Renal cortical epithelial cell (primary cell): ENCODE measurements around the gene PAPOLA. TPM values are rescaled to one million over a fixed set of nuclear protein-coding genes. Genes with fewer than 3 reads are reported as not detected.

Source experiments
- DNase-seq: peaks from one replicate; pipeline ENCODE4 v3.0.0-alpha.2; 2011; ENCODE audit warnings: low read depth
- total RNA-seq: library from RNA; depleted of rRNA; stranded (reverse); fragments of >200 nt; gene quantifications from 2 replicates; pipeline ENCODE4 v1.2.3, GENCODE V29; 2014

Gene PAPOLA
- total RNA-seq, 1 donor from 2014 or later, result 184 TPM

- no peak for DNase-seq
Observed at GRCh38 chr14:96565811-96566210, 63.6 kb downstream of the PAPOLA start.

- DNase-seq, result peak; percentile 43
Observed at GRCh38 chr14:96567289-96567899, 65.2 kb downstream of the PAPOLA start.

GRCh38 chr14:96568621-96569020, 66.4 kb downstream of the PAPOLA start:
- no peak for DNase-seq

- DNase-seq, result no peak
Observed at GRCh38 chr14:96571311-96571710, 69.1 kb downstream of the PAPOLA start.

- no peak for DNase-seq
Observed at GRCh38 chr14:96573473-96574100, 71.4 kb downstream of the PAPOLA start.

- peak; percentile 18 for DNase-seq
Observed at GRCh38 chr14:96574171-96574632, 72.0 kb downstream of the PAPOLA start.

GRCh38 chr14:96574633-96575632, 72.8 kb downstream of the PAPOLA start:
- no peak for DNase-seq

- no peak for DNase-seq
Observed at GRCh38 chr14:96576359-96576758, 74.2 kb downstream of the PAPOLA start.

- no peak for DNase-seq
Observed at GRCh38 chr14:96576937-96577336, 74.8 kb downstream of the PAPOLA start.

- DNase-seq, result no peak
Observed at GRCh38 chr14:96578619-96579018, 76.4 kb downstream of the PAPOLA start.

GRCh38 chr14:96579358-96579757, 77.2 kb downstream of the PAPOLA start:
- DNase-seq, result no peak

- no peak for DNase-seq
Observed at GRCh38 chr14:96579855-96580254, 77.7 kb downstream of the PAPOLA start.

GRCh38 chr14:96580566-96580965, 78.4 kb downstream of the PAPOLA start:
- no peak for DNase-seq

- DNase-seq, result no peak
Observed at GRCh38 chr14:96581026-96581425, 78.8 kb downstream of the PAPOLA start.

- DNase-seq, result no peak
Observed at GRCh38 chr14:96581902-96582301, 79.7 kb downstream of the PAPOLA start.

- DNase-seq, result no peak
Observed at GRCh38 chr14:96582411-96582961, 80.3 kb downstream of the PAPOLA start.

- DNase-seq, result no peak
Observed at GRCh38 chr14:96582995-96583394, 80.8 kb downstream of the PAPOLA start.

GRCh38 chr14:96583569-96584041, 81.4 kb downstream of the PAPOLA start:
- DNase-seq, result no peak

- peak; percentile 18 for DNase-seq
Observed at GRCh38 chr14:96584199-96584906, 82.2 kb downstream of the PAPOLA start.

GRCh38 chr14:96584907-96585671, 82.9 kb downstream of the PAPOLA start:
- DNase-seq, result peak; percentile 7

GRCh38 chr14:96585672-96586013, 83.5 kb downstream of the PAPOLA start:
- no peak for DNase-seq
